WI38 (cell line): ENCODE data around the gene WDFY4.

Experiments used
- H3K4me3 ChIP-seq: 2 replicates; pipeline ENCODE4 v1.5.1; 2011; ENCODE audit warnings: low read depth, mild to moderate bottlenecking, control low read depth, low read length
- TF ChIP-seq, protein P1 (sequence below): IDR thresholded peaks from 2 replicates; pipeline ENCODE4 v1.5.1; 2012; ENCODE audit warnings: low read depth, mild to moderate bottlenecking, control low read depth, low read length

Gene WDFY4

GRCh38 chr10:48839809-48840679 is 155.4 kb downstream of the WDFY4 start:
- TF ChIP-seq, protein P1, sequence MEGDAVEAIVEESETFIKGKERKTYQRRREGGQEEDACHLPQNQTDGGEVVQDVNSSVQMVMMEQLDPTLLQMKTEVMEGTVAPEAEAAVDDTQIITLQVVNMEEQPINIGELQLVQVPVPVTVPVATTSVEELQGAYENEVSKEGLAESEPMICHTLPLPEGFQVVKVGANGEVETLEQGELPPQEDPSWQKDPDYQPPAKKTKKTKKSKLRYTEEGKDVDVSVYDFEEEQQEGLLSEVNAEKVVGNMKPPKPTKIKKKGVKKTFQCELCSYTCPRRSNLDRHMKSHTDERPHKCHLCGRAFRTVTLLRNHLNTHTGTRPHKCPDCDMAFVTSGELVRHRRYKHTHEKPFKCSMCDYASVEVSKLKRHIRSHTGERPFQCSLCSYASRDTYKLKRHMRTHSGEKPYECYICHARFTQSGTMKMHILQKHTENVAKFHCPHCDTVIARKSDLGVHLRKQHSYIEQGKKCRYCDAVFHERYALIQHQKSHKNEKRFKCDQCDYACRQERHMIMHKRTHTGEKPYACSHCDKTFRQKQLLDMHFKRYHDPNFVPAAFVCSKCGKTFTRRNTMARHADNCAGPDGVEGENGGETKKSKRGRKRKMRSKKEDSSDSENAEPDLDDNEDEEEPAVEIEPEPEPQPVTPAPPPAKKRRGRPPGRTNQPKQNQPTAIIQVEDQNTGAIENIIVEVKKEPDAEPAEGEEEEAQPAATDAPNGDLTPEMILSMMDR = no peak
- H3K4me3 ChIP-seq = no peak overlapping the region

GRCh38 chr10:48842231-48842630 is 157.6 kb downstream of the WDFY4 start:
- TF ChIP-seq, protein P1 = no peak
- H3K4me3 ChIP-seq = no peak overlapping the region

- TF ChIP-seq, protein P1 = no peak
- no peak overlapping the region for H3K4me3 ChIP-seq
These were observed 158.5 kb downstream of the WDFY4 start for GRCh38 chr10:48843198-48843597.

GRCh38 chr10:48844616-48845015 is 159.9 kb downstream of the WDFY4 start:
- TF ChIP-seq, protein P1 = no peak

GRCh38 chr10:48845512-48845911 is 160.8 kb downstream of the WDFY4 start:
- TF ChIP-seq, protein P1 = no peak
- no peak overlapping the region for H3K4me3 ChIP-seq

More at GRCh38 chr10:48844616-48845015, 159.9 kb downstream of the WDFY4 start:
- no peak overlapping the region for H3K4me3 ChIP-seq

DNA sequence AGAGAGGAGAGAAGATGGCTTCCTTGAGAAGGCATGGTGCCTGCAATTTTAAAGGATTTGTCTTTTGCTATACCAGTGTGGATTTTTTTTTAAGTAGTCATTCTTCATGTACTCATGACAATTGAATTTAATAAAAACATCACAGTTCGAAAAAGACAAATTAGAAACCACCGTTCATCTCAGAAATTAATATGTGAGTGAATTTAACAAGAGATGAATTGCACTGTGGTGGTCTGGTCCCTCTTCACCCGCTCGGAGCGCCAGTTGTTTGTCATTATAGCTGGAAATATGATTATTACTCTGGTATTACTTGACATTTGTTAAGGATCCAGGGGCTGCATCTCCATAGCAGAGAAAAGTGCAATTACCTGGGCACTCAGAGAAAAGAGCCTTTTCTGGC is 163.0 kb downstream of the WDFY4 start:
- TF ChIP-seq, protein P1 = no peak

DNA sequence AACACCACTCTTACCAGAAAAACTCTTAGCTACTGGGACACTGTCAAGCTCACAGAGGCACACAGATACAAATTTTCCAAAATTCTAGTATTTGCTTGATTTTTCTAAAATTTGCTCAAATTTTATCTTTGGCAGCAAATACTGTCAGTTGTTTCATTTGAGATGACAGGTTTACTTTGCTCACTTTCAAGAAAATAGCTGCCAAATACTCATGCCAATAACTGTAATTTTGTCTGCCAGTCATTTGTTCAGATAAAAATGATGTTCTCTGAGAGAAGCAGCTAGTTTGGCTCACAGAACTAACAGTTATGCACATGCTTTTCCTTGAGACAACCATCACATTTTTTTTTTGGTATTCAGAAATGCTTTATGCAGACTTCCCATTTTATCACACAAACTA is 172.2 kb downstream of the WDFY4 start:
- no peak overlapping the region for H3K4me3 ChIP-seq
- TF ChIP-seq, protein P1 = no peak

More for the DNA sequence above, 163.0 kb downstream of the WDFY4 start:
- no peak overlapping the region for H3K4me3 ChIP-seq
